ENCODE data around the gene ITSN1.
A peak's percentile ranks its signal among the peaks of the same experiment; 100 is the strongest.

ITSN1 gene

GRCh38 chr21:33643658-33644311, 1.5 kb downstream of the ITSN1 start:
- Mint-ChIP-seq H3K9me3 (no peaks in the 10 kb centered on the region), H3K4me1 (peaks cover 6% of the 10 kb centered on the region), H3K4me3 (peak overlapping the region; percentile 85), H3K27me3 (peaks cover 9% of the 10 kb centered on the region), H3K36me3 (no peaks in the 10 kb centered on the region), H3K27ac (no peak overlapping the region)
- ATAC-seq (ENCODE audit: low read depth) (no peak), DNase-seq (ENCODE audit: low spot score in 2 of 2) (no peak)

- H3K4me3 Mint-ChIP-seq = no peak overlapping the region
- H3K27ac Mint-ChIP-seq = no peak overlapping the region
- no peaks in the 10 kb centered on the region for H3K36me3 Mint-ChIP-seq
- H3K9me3 Mint-ChIP-seq = no peaks in the 10 kb centered on the region
- DNase-seq (ENCODE audit: low spot score in 2 of 2) (no peak), ATAC-seq (ENCODE audit: low read depth) (no peak)
- peaks cover 9% of the 10 kb centered on the region for H3K27me3 Mint-ChIP-seq
- H3K4me1 Mint-ChIP-seq = peaks cover 6% of the 10 kb centered on the region
Measured at GRCh38 chr21:33644383-33645074, 2.2 kb downstream of the ITSN1 start.

- Mint-ChIP-seq H3K4me3 (no peak overlapping the region), H3K27ac (no peak overlapping the region), H3K36me3 (no peaks in the 10 kb centered on the region), H3K27me3 (peaks cover 11% of the 10 kb centered on the region), H3K9me3 (no peaks in the 10 kb centered on the region), H3K4me1 (peaks cover 6% of the 10 kb centered on the region)
- DNase-seq (ENCODE audit: low spot score in 2 of 2) (no peak), ATAC-seq (ENCODE audit: low read depth) (no peak)
Measured at GRCh38 chr21:33645730-33646129, 3.4 kb downstream of the ITSN1 start.

GRCh38 chr21:33647587-33647986, 5.3 kb downstream of the ITSN1 start:
- Mint-ChIP-seq H3K27ac (no peak overlapping the region), H3K27me3 (peaks cover 13% of the 10 kb centered on the region), H3K36me3 (no peaks in the 10 kb centered on the region), H3K4me3 (no peak overlapping the region), H3K9me3 (no peaks in the 10 kb centered on the region), H3K4me1 (peaks cover 3% of the 10 kb centered on the region)
- DNase-seq (ENCODE audit: low spot score in 2 of 2) (no peak), ATAC-seq (ENCODE audit: low read depth) (no peak)

GRCh38 chr21:33648555-33648954, 6.3 kb downstream of the ITSN1 start:
- ATAC-seq (ENCODE audit: low read depth) = no peak
- H3K9me3 Mint-ChIP-seq = no peaks in the 10 kb centered on the region
- DNase-seq (ENCODE audit: low spot score in 2 of 2) = no peak
- no peak overlapping the region for H3K4me3 Mint-ChIP-seq
- no peak overlapping the region for H3K27ac Mint-ChIP-seq
- no peaks in the 10 kb centered on the region for H3K36me3 Mint-ChIP-seq
- H3K4me1 Mint-ChIP-seq = peaks cover 2% of the 10 kb centered on the region
- H3K27me3 Mint-ChIP-seq = peaks cover 12% of the 10 kb centered on the region

- Mint-ChIP-seq H3K4me1 (no peaks in the 10 kb centered on the region), H3K27ac (no peak overlapping the region), H3K27me3 (peaks cover 8% of the 10 kb centered on the region), H3K9me3 (no peaks in the 10 kb centered on the region), H3K36me3 (no peaks in the 10 kb centered on the region), H3K4me3 (no peak overlapping the region)
- DNase-seq (ENCODE audit: low spot score in 2 of 2) (no peak), ATAC-seq (ENCODE audit: low read depth) (no peak)
Measured at GRCh38 chr21:33650230-33650629, 7.9 kb downstream of the ITSN1 start.

- H3K9me3 Mint-ChIP-seq = no peaks in the 10 kb centered on the region
- no peak overlapping the region for H3K4me3 Mint-ChIP-seq
- H3K27ac Mint-ChIP-seq = no peak overlapping the region
- no peaks in the 10 kb centered on the region for H3K4me1 Mint-ChIP-seq
- H3K27me3 Mint-ChIP-seq = peaks cover 11% of the 10 kb centered on the region
- no peaks in the 10 kb centered on the region for H3K36me3 Mint-ChIP-seq
- no peak for DNase-seq (ENCODE audit: low spot score in 2 of 2)
- ATAC-seq (ENCODE audit: low read depth) = no peak
Measured at GRCh38 chr21:33650929-33651509, 8.7 kb downstream of the ITSN1 start.

- DNase-seq (ENCODE audit: low spot score in 2 of 2) = no peak
- no peak for ATAC-seq (ENCODE audit: low read depth)
- Mint-ChIP-seq H3K27me3 (peaks cover 13% of the 10 kb centered on the region), H3K4me3 (no peak overlapping the region), H3K9me3 (no peaks in the 10 kb centered on the region), H3K27ac (no peak overlapping the region), H3K4me1 (no peaks in the 10 kb centered on the region), H3K36me3 (no peaks in the 10 kb centered on the region)
Measured at GRCh38 chr21:33651965-33652680, 9.8 kb downstream of the ITSN1 start.

GRCh38 chr21:33654412-33654811, 12.1 kb downstream of the ITSN1 start:
- no peaks in the 10 kb centered on the region for H3K4me1 Mint-ChIP-seq
- ATAC-seq (ENCODE audit: low read depth) (no peak), DNase-seq (ENCODE audit: low spot score in 2 of 2) (no peak)
- no peaks in the 10 kb centered on the region for H3K36me3 Mint-ChIP-seq
- no peaks in the 10 kb centered on the region for H3K9me3 Mint-ChIP-seq
- no peak overlapping the region for H3K4me3 Mint-ChIP-seq
- H3K27ac Mint-ChIP-seq = no peak overlapping the region
- H3K27me3 Mint-ChIP-seq = peaks cover 22% of the 10 kb centered on the region

- ATAC-seq (ENCODE audit: low read depth) = no peak
- no peak for DNase-seq (ENCODE audit: low spot score in 2 of 2)
- Mint-ChIP-seq H3K4me1 (no peaks in the 10 kb centered on the region), H3K9me3 (no peaks in the 10 kb centered on the region), H3K27ac (no peak overlapping the region), H3K27me3 (peaks cover 22% of the 10 kb centered on the region), H3K4me3 (no peak overlapping the region), H3K36me3 (no peaks in the 10 kb centered on the region)
Measured at GRCh38 chr21:33655588-33656221, 13.4 kb downstream of the ITSN1 start.

GRCh38 chr21:33657124-33657820, 15.0 kb downstream of the ITSN1 start:
- H3K4me3 Mint-ChIP-seq = no peak overlapping the region
- peaks cover 3% of the 10 kb centered on the region for H3K36me3 Mint-ChIP-seq
- no peak for DNase-seq (ENCODE audit: low spot score in 2 of 2)
- peaks cover 23% of the 10 kb centered on the region for H3K27me3 Mint-ChIP-seq
- no peaks in the 10 kb centered on the region for H3K4me1 Mint-ChIP-seq
- no peak for ATAC-seq (ENCODE audit: low read depth)
- no peak overlapping the region for H3K27ac Mint-ChIP-seq
- peaks cover 3% of the 10 kb centered on the region for H3K9me3 Mint-ChIP-seq

- ATAC-seq (ENCODE audit: low read depth) = no peak
- Mint-ChIP-seq H3K4me1 (no peaks in the 10 kb centered on the region), H3K27me3 (peaks cover 23% of the 10 kb centered on the region)
Measured at GRCh38 chr21:33658919-33659567, 16.7 kb downstream of the ITSN1 start.

GRCh38 chr21:33659568-33659949, 17.3 kb downstream of the ITSN1 start:
- H3K27ac Mint-ChIP-seq = no peak overlapping the region
- DNase-seq (ENCODE audit: low spot score in 2 of 2) = no peak

More at GRCh38 chr21:33658919-33659567, 16.7 kb downstream of the ITSN1 start:
- Mint-ChIP-seq H3K4me3 (no peak overlapping the region), H3K36me3 (peaks cover 3% of the 10 kb centered on the region), H3K27ac (no peak overlapping the region), H3K9me3 (peaks cover 3% of the 10 kb centered on the region)
- DNase-seq (ENCODE audit: low spot score in 2 of 2) = no peak

More at GRCh38 chr21:33659568-33659949, 17.3 kb downstream of the ITSN1 start:
- Mint-ChIP-seq H3K4me1 (no peaks in the 10 kb centered on the region), H3K9me3 (peaks cover 3% of the 10 kb centered on the region), H3K36me3 (peaks cover 3% of the 10 kb centered on the region), H3K4me3 (no peak overlapping the region), H3K27me3 (peaks cover 25% of the 10 kb centered on the region)
- no peak for ATAC-seq (ENCODE audit: low read depth)
